ENCODE data around the gene PSMC3IP.

PSMC3IP gene

GRCh38 chr17:42584880-42585279, 7.4 kb upstream of the PSMC3IP start:
- no peak for DNase-seq

GRCh38 chr17:42581744-42582270, 4.3 kb upstream of the PSMC3IP start:
- DNase-seq: no peak

GRCh38 chr17:42579794-42580551, 2.4 kb upstream of the PSMC3IP start:
- no peak for DNase-seq

- DNase-seq: peak; percentile 62
Observed at GRCh38 chr17:42578282-42578869, 847 bp upstream of the PSMC3IP start.

- DNase-seq: no peak
Observed at GRCh38 chr17:42577140-42577531, 393 bp downstream of the PSMC3IP start.

GRCh38 chr17:42574463-42574862, 3.1 kb downstream of the PSMC3IP start:
- no peak for DNase-seq

GRCh38 chr17:42573095-42573494, 4.4 kb downstream of the PSMC3IP start:
- DNase-seq: no peak

- DNase-seq: no peak
Observed at GRCh38 chr17:42571435-42572225, 5.9 kb downstream of the PSMC3IP start.

- no peak for DNase-seq
Observed at GRCh38 chr17:42568341-42569111, 9.0 kb downstream of the PSMC3IP start.

- DNase-seq: peak; percentile 85
Observed at GRCh38 chr17:42566883-42567573, 10.5 kb downstream of the PSMC3IP start, which contains the start of gene MLX. MLX (plus strand) TSS chr17:42567100; CDS start chr17:42567125, 25 bp downstream.

GRCh38 chr17:42566215-42566882, 11.2 kb downstream of the PSMC3IP start:
- DNase-seq: no peak

GRCh38 chr17:42565523-42566214, 11.9 kb downstream of the PSMC3IP start:
- no peak for DNase-seq

- no peak for DNase-seq
Observed at GRCh38 chr17:42564815-42565522, 12.6 kb downstream of the PSMC3IP start.

GRCh38 chr17:42563950-42564349, 13.6 kb downstream of the PSMC3IP start:
- DNase-seq: no peak

GRCh38 chr17:42563543-42563942, 14.0 kb downstream of the PSMC3IP start:
- DNase-seq: no peak

- no peak for DNase-seq
Observed at GRCh38 chr17:42563143-42563509, 14.4 kb downstream of the PSMC3IP start.

GRCh38 chr17:42562388-42563142, 15.0 kb downstream of the PSMC3IP start:
- no peak for DNase-seq

GRCh38 chr17:42561897-42562387, 15.6 kb downstream of the PSMC3IP start, which contains the start of gene COASY:
COASY (plus strand) TSS chr17:42562148; CDS start chr17:42562623, 475 bp downstream.
- peak; percentile 90 for DNase-seq

GRCh38 chr17:42560246-42560645, 17.3 kb downstream of the PSMC3IP start:
- DNase-seq: no peak
